Measurements from ENCODE around the gene MED13.
A peak's percentile ranks its signal among the peaks of the same experiment; 100 is the strongest.

Gene MED13

GRCh38 chr17:62049299-62049698, 15.8 kb downstream of the MED13 start (continued):
- TF ChIP-seq PRDM10 (tag by site-specific recombination; IDR thresholded peaks at IDR 0.05) (no peak), ZNF335 (tag by site-specific recombination; conservative IDR thresholded peaks at IDR 0.05) (no peak), ZSCAN30 (tag by site-specific recombination; IDR thresholded peaks at IDR 0.05) (no peak), ZNF23 (tag by site-specific recombination; IDR thresholded peaks at IDR 0.05; ENCODE audit: borderline replicate concordance) (no peak), MYNN (tag by site-specific recombination; IDR thresholded peaks at IDR 0.05; ENCODE audit: borderline replicate concordance) (no peak), ZNF350 (tag by site-specific recombination; IDR thresholded peaks at IDR 0.05) (no peak), ZNF621 (tag by site-specific recombination; IDR thresholded peaks at IDR 0.05) (no peak), ZXDB (tag by site-specific recombination; IDR thresholded peaks at IDR 0.05) (no peak)
- TF ChIP-seq, protein P1, sequence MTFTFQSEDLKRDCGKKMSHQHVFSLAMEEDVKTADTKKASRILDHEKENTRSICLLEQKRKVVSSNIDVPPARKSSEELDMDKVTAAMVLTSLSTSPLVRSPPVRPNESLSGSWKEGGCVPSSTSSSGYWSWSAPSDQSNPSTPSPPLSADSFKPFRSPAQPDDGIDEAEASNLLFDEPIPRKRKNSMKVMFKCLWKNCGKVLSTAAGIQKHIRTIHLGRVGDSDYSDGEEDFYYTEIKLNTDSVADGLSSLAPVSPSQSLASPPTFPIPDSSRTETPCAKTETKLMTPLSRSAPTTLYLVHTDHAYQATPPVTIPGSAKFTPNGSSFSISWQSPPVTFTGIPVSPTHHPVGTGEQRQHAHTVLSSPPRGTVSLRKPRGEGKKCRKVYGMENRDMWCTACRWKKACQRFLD (tag by site-specific recombination; IDR thresholded peaks at IDR 0.05) = no peak
- TF ChIP-seq, protein P2, sequence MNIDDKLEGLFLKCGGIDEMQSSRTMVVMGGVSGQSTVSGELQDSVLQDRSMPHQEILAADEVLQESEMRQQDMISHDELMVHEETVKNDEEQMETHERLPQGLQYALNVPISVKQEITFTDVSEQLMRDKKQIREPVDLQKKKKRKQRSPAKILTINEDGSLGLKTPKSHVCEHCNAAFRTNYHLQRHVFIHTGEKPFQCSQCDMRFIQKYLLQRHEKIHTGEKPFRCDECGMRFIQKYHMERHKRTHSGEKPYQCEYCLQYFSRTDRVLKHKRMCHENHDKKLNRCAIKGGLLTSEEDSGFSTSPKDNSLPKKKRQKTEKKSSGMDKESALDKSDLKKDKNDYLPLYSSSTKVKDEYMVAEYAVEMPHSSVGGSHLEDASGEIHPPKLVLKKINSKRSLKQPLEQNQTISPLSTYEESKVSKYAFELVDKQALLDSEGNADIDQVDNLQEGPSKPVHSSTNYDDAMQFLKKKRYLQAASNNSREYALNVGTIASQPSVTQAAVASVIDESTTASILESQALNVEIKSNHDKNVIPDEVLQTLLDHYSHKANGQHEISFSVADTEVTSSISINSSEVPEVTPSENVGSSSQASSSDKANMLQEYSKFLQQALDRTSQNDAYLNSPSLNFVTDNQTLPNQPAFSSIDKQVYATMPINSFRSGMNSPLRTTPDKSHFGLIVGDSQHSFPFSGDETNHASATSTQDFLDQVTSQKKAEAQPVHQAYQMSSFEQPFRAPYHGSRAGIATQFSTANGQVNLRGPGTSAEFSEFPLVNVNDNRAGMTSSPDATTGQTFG (tag by site-specific recombination; IDR thresholded peaks at IDR 0.05; ENCODE audit: borderline replicate concordance) = no peak

- ChIA-PET CTCF (interaction anchor here (0.6 to 0.7 kb wide), 2 partner anchors 14 to 52 kb away, joined by 3 to 4 read pairs; no protein-coding TSS in a partner anchor), POLR2A (no interaction called here)
- TF ChIP-seq ZNF112 (tag by site-specific recombination; IDR thresholded peaks at IDR 0.05) = no peak
- peak; percentile 95 for TF ChIP-seq PRDM1 (tag by site-specific recombination; IDR thresholded peaks at IDR 0.05)
- TF ChIP-seq ZNF362 (tag by site-specific recombination; IDR thresholded peaks at IDR 0.05) = 0 out of 2 replicates have a peak, but pooled peaks have one; percentile 13
- Histone ChIP-seq H3K4me1 (ENCODE audit: control insufficient read depth, insufficient read depth, low read length) (peaks cover 2% of the 10 kb centered on the region), H3K36me3 (ENCODE audit: control insufficient read depth in 2 of 2, insufficient read depth in 1 of 2, low read length in 2 of 2) (peaks cover 63 to 89% of the 10 kb centered on the region in 2 experiments), H3K9me3 (ENCODE audit: control insufficient read depth, insufficient read depth, low read depth, low read length) (no peaks in the 10 kb centered on the region), H3K27ac (ENCODE audit: extremely low read depth, low read depth, low read length) (no peak overlapping the region), H3K4me3 (ENCODE audit: low read depth, low read length) (no peak overlapping the region)
These were observed 16.8 kb downstream of the MED13 start for GRCh38 chr17:62048262-62048661.

GRCh38 chr17:62045517-62045916, 19.6 kb downstream of the MED13 start:
- Histone ChIP-seq H3K9me3 (ENCODE audit: control insufficient read depth, insufficient read depth, low read depth, low read length) (no peaks in the 10 kb centered on the region), H3K36me3 (ENCODE audit: control insufficient read depth in 2 of 2, insufficient read depth in 1 of 2, low read length in 2 of 2) (peaks cover 69 to 89% of the 10 kb centered on the region in 2 experiments), H3K4me1 (ENCODE audit: control insufficient read depth, insufficient read depth, low read length) (no peaks in the 10 kb centered on the region), H3K4me3 (ENCODE audit: low read depth, low read length) (no peak overlapping the region), H3K27ac (ENCODE audit: extremely low read depth, low read depth, low read length) (no peak overlapping the region)
- ChIA-PET POLR2A (interaction anchor here (1.1 kb wide), 1 partner anchor 10 kb away, joined by 3 read pairs; no protein-coding TSS in a partner anchor), CTCF (interaction anchor here (0.9 to 1.0 kb wide), 2 partner anchors 21 to 64 kb away, joined by 5 to 8 read pairs; no protein-coding TSS in a partner anchor)
- TF ChIP-seq, protein P3, sequence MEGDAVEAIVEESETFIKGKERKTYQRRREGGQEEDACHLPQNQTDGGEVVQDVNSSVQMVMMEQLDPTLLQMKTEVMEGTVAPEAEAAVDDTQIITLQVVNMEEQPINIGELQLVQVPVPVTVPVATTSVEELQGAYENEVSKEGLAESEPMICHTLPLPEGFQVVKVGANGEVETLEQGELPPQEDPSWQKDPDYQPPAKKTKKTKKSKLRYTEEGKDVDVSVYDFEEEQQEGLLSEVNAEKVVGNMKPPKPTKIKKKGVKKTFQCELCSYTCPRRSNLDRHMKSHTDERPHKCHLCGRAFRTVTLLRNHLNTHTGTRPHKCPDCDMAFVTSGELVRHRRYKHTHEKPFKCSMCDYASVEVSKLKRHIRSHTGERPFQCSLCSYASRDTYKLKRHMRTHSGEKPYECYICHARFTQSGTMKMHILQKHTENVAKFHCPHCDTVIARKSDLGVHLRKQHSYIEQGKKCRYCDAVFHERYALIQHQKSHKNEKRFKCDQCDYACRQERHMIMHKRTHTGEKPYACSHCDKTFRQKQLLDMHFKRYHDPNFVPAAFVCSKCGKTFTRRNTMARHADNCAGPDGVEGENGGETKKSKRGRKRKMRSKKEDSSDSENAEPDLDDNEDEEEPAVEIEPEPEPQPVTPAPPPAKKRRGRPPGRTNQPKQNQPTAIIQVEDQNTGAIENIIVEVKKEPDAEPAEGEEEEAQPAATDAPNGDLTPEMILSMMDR (tag by site-specific recombination; IDR thresholded peaks at IDR 0.05) = no peak
- TF ChIP-seq, protein P4, sequence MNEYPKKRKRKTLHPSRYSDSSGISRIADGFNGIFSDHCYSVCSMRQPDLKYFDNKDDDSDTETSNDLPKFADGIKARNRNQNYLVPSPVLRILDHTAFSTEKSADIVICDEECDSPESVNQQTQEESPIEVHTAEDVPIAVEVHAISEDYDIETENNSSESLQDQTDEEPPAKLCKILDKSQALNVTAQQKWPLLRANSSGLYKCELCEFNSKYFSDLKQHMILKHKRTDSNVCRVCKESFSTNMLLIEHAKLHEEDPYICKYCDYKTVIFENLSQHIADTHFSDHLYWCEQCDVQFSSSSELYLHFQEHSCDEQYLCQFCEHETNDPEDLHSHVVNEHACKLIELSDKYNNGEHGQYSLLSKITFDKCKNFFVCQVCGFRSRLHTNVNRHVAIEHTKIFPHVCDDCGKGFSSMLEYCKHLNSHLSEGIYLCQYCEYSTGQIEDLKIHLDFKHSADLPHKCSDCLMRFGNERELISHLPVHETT (tag by site-specific recombination; IDR thresholded peaks at IDR 0.05) = no peak
- TF ChIP-seq ZIC2 (tag by site-specific recombination; IDR thresholded peaks at IDR 0.05) = no peak
